Spleen (tissue), 11 donors: Measurements from ENCODE around the gene CXCL13. TPM values are rescaled to one million over a fixed set of nuclear protein-coding genes. Genes with fewer than 3 reads are reported as not detected.

Experiments used
- DNase-seq: peaks from one replicate; pipeline ENCODE4 v3.0.0-alpha.2; 2020
- H3K27ac ChIP-seq, 8 donors: fragments of 200-600 bp; sonication (generic) in 7 of 8; 1 replicate in 4 of 8; 2 replicates in 4 of 8; pipeline versions ENCODE4 v1.5.0 to v1.8.0; 2016 to 2021; ENCODE audit warnings: inconsistent platforms in 4 of 8, mild to moderate bottlenecking in 4 of 8, moderate library complexity in 1 of 8
- H3K27me3 ChIP-seq, 7 donors: fragments of 200-600 bp; sonication (generic) in 6 of 7; replicated peaks in 1 of 7; 1 replicate in 4 of 7; 2 replicates in 3 of 7; pipeline versions ENCODE4 v1.5.0 to v1.8.0; 2016 to 2021; ENCODE audit warnings: inconsistent platforms in 3 of 7, mild to moderate bottlenecking in 1 of 7
- H3K36me3 ChIP-seq, 6 donors: fragments of 200-600 bp; sonication (generic) in 5 of 6; 1 replicate in 4 of 6; 2 replicates in 2 of 6; pipeline versions ENCODE4 v1.5.0 to v1.8.0; 2016 to 2021; ENCODE audit warnings: inconsistent platforms in 2 of 6
- H3K4me1 ChIP-seq, 6 donors: fragments of 200-600 bp; sonication (generic) in 5 of 6; 1 replicate in 3 of 6; 2 replicates in 3 of 6; pipeline versions ENCODE4 v1.5.0 to v1.8.0; 2016 to 2021; ENCODE audit warnings: inconsistent platforms in 3 of 6
- H3K4me3 ChIP-seq, 8 donors: fragments of 200-600 bp; sonication (generic) in 7 of 8; 1 replicate in 4 of 8; 2 replicates in 4 of 8; pipeline versions ENCODE4 v1.5.0 to v1.8.0; 2016 to 2021; ENCODE audit warnings: inconsistent platforms in 4 of 8, mild to moderate bottlenecking in 4 of 8, moderate library complexity in 2 of 8
- H3K9me3 ChIP-seq, 8 donors: fragments of 200-600 bp; sonication (generic) in 7 of 8; 1 replicate in 4 of 8; 2 replicates in 4 of 8; pipeline versions ENCODE4 v1.5.0 to v1.8.0; 2016 to 2021; ENCODE audit warnings: inconsistent platforms in 4 of 8
- CTCF ChIP-seq, 11 experiments: fragments of 200-600 bp in 7 of 11; fragments of 450-650 bp in 4 of 11; sonication (generic) in 4 of 11; IDR thresholded peaks in 8 of 11; conservative IDR thresholded peaks in 3 of 11; 1 replicate in 7 of 11; 2 replicates in 4 of 11; pipeline versions ENCODE4 v1.4.0 to v1.8.0; 2016 to 2021; ENCODE audit warnings: antibody characterized with exemption in 11 of 11, inconsistent platforms in 4 of 11, mild to moderate bottlenecking in 1 of 11
- POLR2A ChIP-seq, 3 donors: fragments of 450-650 bp; IDR thresholded peaks; one replicate each; pipeline ENCODE4 v1.5.1; 2017; ENCODE audit warnings: antibody characterized with exemption in 3 of 3, mild to moderate bottlenecking in 1 of 3
- POLR2AphosphoS5 ChIP-seq, 3 donors: sonication (generic); formaldehyde crosslinking; IDR thresholded peaks; one replicate each; pipeline ENCODE4 v1.5.1; 2017; ENCODE audit warnings: antibody characterized with exemption in 3 of 3
- whole genome bisulfite sequencing, 5 donors: extraction: QIAGEN DNeasy Blood & Tissue Kit in 3 of 5; methylation state at CpG; one replicate each; pipeline versions ENCODE4 v1.1.5 to v1.1.7; 2013 to 2018; 5-methylcytosine and 5-hydroxymethylcytosine counted together
- intact Hi-C: fragments of 100-400 bp; cut with DNase I; formaldehyde crosslinking; loops from one replicate; pipeline ENCODE4 v1.15.0; 2023; ENCODE audit warnings: low total_unique reads
- polyA plus RNA-seq, 3 donors: library from polyadenylated mRNA; stranded (reverse); fragments of 200-250 nt; gene quantifications; one replicate each; pipeline ENCODE4 v1.2.1, GENCODE V29; 2013
- total RNA-seq, 7 donors: library from RNA; depleted of rRNA in 3 of 7; stranded (reverse); fragments of >200 nt in 3 of 7; fragmentation: NEBNext Ultra II Directional in 4 of 7; extraction: Animal tissue kit (Norgen Biotek cat#: 25700) in 4 of 7; gene quantifications; one replicate each; pipeline versions ENCODE4 v1.1.0 to v1.2.1, GENCODE V29; 2016 to 2021
- donor health status: healthy with polysubstance abuse.
- donor health status: DM: no; HTN: no; CAD: no; lungs with moderate emphysema.
- donor health status: DM: no; HTN: no; CAD: no.
- donor health status: Bipolar disorder and iron deficiency.
- donor health status: healthy.
- donor health status: DM: no; HTN: no; CAD: no.
- donor health status: DM: yes; HTN: yes; CAD: no.

CXCL13 gene
- total and polyA plus RNA-seq, 10 donors: 95.5 to 1,297 (median 371) TPM

GRCh38 chr4:77582711-77583110, 22.9 kb upstream of the CXCL13 start:
- Histone ChIP-seq H3K9me3 (no peaks in the 10 kb centered on the region), H3K4me3 (no peak overlapping the region), H3K27me3 (no peaks in the 10 kb centered on the region), H3K4me1 (peaks cover 0 to 15% (median 4%) of the 10 kb centered on the region in 6 donors), H3K36me3 (no peaks in the 10 kb centered on the region), H3K27ac (peak overlapping the region in 2 of 8 donors; percentile 61 to 65)
- no peak for DNase-seq
- intact Hi-C loops: no loop called here
- TF ChIP-seq POLR2AphosphoS5 (IDR thresholded peaks at IDR 0.05) (no peak), POLR2A (IDR thresholded peaks at IDR 0.05) (no peak), CTCF (IDR thresholded peaks at IDR 0.05 in 8 of 11, conservative IDR thresholded peaks at IDR 0.05 in 3 of 11) (no peak)

GRCh38 chr4:77586951-77587383, 18.7 kb upstream of the CXCL13 start:
- Histone ChIP-seq H3K9me3 (no peaks in the 10 kb centered on the region), H3K4me3 (no peak overlapping the region), H3K36me3 (no peaks in the 10 kb centered on the region), H3K4me1 (peaks cover 0 to 15% (median 4%) of the 10 kb centered on the region in 6 donors), H3K27me3 (no peaks in the 10 kb centered on the region), H3K27ac (no peak overlapping the region)
- TF ChIP-seq POLR2AphosphoS5 (IDR thresholded peaks at IDR 0.05) (no peak), CTCF (IDR thresholded peaks at IDR 0.05 in 8 of 11, conservative IDR thresholded peaks at IDR 0.05 in 3 of 11) (no peak), POLR2A (IDR thresholded peaks at IDR 0.05) (no peak)
- intact Hi-C loops: no loop called here
- 30 to 42% (median 34%) methylated on average over 6 of the region's 6 CpGs for WGBS, 5 donors
- DNase-seq: peak; percentile 75

- DNase-seq: no peak
- intact Hi-C loops: no loop called here
- TF ChIP-seq CTCF (IDR thresholded peaks at IDR 0.05 in 8 of 11, conservative IDR thresholded peaks at IDR 0.05 in 3 of 11): no peak
- no peak for TF ChIP-seq POLR2AphosphoS5 (IDR thresholded peaks at IDR 0.05)
- no peak for TF ChIP-seq POLR2A (IDR thresholded peaks at IDR 0.05)
- H3K27ac ChIP-seq: no peak overlapping the region
- H3K36me3 ChIP-seq: no peaks in the 10 kb centered on the region
- WGBS, 5 donors: 76 to 96% (median 88%) methylated on average over 3 of the region's 3 CpGs
- H3K9me3 ChIP-seq: no peaks in the 10 kb centered on the region
- peaks cover 0 to 15% (median 7%) of the 10 kb centered on the region in 6 donors for H3K4me1 ChIP-seq
- H3K4me3 ChIP-seq: no peak overlapping the region
- H3K27me3 ChIP-seq: no peaks in the 10 kb centered on the region
Observed at GRCh38 chr4:77590482-77590881, 15.1 kb upstream of the CXCL13 start.

- Histone ChIP-seq H3K36me3 (no peaks in the 10 kb centered on the region), H3K27me3 (no peaks in the 10 kb centered on the region), H3K4me3 (no peak overlapping the region), H3K27ac (no peak overlapping the region), H3K9me3 (no peaks in the 10 kb centered on the region), H3K4me1 (peaks cover 0 to 11% (median 6%) of the 10 kb centered on the region in 6 donors)
- TF ChIP-seq CTCF (IDR thresholded peaks at IDR 0.05 in 8 of 11, conservative IDR thresholded peaks at IDR 0.05 in 3 of 11): no peak
- TF ChIP-seq POLR2AphosphoS5 (IDR thresholded peaks at IDR 0.05): no peak
- no peak for TF ChIP-seq POLR2A (IDR thresholded peaks at IDR 0.05)
- intact Hi-C loops: no loop called here
- WGBS, 5 donors: 87 to 95% (median 92%) methylated on average over 1 of the region's 1 CpG
- no peak for DNase-seq
Observed at GRCh38 chr4:77591532-77591931, 14.1 kb upstream of the CXCL13 start.
